Measurements from ENCODE around the gene BMERB1.

Gene BMERB1

DNA sequence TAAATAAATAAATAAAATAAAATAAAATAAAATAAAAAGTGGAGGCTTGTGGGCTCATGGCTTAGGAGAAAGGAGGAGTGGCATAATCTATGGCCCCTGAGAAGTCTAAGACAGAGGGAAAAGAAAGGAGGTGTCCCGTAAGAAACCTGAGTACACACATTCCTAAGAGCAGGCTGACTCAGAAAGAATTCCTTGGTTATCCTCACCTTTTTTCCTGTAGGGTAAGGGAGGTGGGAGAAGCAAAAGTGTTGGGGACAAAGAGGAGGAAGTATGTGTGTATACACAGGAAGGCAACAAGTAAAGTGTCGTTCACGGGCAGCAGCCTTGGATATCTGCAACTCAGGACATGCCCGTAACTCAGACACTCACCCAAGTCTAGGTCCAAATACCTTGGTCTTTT, 179.3 kb downstream of the BMERB1 start:
- DNase-seq (ENCODE audit: low read depth), result no peak

DNA sequence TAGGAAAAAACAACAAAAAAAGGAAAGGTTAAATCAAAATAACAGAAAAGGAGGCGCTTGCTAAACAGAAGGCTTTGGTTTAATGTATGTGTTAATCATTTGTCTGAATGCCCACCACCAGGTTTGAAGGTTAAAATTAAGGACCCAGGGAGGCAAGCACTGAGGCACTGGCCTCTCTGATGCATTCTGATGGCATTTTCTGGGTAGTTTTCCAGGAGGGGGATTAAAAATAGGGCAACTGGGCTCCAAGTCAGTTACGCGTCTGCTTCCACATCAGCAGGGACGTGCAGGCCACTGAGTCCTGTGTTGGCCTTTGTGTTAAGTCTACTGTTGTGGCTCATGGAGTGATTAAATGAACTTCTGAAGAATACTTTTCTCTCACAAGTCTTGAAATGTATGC, 181.6 kb downstream of the BMERB1 start:
- DNase-seq (ENCODE audit: low read depth), result no peak

DNA sequence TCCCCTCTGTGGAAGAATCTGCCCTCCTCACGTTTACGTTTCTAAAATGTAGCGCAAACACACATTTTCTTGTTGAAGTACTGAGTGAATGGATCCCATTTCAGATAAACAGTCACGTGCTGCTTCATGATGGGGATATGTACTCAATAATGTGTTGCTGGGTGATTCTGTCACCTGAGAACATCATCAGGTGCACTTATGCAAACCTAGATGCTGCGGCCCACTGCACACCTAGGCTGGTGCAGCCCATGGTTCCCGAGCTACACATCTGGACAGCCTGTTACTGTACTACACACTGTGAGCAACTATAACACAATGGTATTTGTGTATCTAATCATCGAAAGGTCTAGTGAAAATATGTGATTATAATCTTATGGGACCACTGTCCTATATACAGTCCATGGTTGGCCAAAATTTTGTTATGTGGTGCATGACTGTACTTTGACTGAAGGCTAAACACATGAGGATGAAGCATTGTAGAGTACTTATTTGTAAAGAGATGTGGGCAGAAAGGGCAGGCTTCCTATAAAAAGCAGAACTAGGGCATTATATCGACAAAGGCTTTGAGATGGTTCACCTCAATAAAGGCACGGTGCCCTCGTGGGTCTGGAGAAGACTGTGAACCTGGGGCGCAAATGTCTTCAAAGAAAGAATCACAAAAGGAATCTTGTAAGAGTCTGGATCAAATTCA, 182.2 kb downstream of the BMERB1 start:
- no peak for DNase-seq (ENCODE audit: low read depth)

DNA sequence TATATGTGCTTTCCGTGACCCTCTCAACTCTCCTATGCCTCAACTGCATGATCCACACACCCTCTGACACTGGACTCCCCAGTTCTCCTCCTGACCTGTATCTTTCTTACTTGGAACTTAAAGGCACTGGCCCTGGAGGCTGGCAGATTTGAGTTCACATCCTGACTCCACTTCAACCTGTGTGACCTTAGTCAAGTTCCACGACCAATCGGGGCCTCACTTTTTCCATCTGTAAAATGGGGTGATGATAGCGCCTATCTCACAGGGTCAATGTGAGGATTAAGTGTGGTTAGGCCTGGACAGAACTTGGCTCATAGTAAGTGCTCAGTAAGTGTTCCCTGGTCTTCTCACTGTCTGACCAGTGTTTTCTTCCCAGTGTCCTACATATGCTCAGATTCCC, 183.5 kb downstream of the BMERB1 start:
- DNase-seq (ENCODE audit: low read depth), result no peak

DNA sequence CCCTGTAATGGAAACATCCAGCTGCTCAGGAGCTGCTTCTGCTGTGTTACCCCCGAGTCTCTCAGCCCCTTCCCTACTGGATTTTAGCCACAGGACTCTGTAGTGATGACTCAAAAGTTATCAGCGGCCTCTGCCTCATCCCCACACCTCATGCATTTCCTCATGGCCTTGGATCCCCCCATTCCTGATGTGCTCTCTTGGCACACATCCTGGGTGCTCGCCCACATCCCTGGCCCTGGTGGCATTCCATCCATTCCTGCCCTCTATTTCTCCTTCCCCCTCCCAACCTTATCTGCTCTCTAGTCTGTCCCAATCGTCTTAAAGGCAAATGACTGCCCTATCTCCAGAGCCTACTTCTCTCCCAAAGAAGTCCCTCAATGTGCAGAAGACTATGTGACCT, 184.0 kb downstream of the BMERB1 start:
- no peak for DNase-seq (ENCODE audit: low read depth)

DNA sequence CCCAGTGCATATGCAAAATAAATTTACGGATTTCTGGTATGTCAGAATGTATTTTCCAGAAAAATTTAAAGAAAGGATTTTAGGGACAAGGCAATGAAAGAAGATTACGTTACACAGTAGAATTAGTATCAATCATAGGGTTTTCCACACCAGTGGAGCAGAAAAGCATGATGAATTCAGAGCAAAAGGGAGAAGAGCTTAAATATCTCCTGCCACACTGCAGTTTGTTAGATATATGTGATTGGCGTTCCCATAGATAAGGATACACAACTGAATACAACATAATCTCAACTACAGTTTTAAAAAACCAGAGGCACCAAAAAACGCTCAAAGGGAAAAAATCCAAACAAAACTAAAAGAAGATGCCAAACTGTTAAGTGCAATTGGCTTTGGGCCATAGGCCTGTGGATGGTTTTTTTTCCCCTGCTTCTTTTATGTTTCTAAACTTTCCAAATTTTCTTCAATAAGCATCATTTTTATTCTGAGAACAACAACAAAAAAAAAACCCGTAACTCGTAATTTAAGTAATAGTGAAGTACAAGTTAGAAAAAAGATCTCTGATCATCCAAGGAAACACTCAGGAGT, 186.3 kb downstream of the BMERB1 start:
- no peak for DNase-seq (ENCODE audit: low read depth)

DNA sequence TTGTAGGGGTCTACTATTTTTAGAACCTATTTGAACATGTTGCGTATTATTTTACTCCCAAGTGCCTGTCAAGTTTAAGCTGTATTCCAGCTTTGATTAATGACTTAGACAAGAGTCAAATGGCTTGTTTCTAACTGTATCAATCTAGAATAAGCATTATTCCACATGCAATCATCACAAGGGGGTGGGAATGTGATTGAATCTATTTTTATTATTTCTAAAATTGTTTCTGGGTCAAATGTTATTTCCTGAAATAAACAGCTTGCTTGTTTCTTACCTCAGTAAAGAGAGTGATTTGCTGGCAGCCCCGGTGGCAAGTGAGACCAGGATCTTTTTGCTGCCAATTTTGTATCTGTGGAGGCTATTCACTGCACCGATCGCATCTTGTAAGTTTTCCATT, 187.1 kb downstream of the BMERB1 start:
- DNase-seq (ENCODE audit: low read depth), result no peak

DNA sequence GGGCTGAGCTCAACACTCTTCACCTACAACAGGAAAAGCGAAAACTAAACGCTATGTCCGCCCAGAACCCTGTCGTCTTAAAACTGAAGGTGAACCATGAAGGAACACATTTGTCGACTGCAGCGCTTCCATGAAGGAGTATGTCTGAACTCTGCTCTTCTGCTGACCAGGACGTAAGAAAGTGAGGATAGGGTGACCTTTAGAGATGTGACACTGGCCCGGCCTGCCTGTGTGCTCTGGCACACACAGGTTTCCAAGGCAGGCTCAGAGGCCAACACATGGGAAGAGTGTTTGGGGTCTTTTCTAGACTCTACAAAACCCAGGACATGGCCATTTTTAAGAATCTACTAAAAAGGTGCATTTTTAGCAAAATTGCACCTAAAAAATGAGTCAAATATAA, 187.5 kb downstream of the BMERB1 start:
- DNase-seq (ENCODE audit: low read depth), result no peak

DNA sequence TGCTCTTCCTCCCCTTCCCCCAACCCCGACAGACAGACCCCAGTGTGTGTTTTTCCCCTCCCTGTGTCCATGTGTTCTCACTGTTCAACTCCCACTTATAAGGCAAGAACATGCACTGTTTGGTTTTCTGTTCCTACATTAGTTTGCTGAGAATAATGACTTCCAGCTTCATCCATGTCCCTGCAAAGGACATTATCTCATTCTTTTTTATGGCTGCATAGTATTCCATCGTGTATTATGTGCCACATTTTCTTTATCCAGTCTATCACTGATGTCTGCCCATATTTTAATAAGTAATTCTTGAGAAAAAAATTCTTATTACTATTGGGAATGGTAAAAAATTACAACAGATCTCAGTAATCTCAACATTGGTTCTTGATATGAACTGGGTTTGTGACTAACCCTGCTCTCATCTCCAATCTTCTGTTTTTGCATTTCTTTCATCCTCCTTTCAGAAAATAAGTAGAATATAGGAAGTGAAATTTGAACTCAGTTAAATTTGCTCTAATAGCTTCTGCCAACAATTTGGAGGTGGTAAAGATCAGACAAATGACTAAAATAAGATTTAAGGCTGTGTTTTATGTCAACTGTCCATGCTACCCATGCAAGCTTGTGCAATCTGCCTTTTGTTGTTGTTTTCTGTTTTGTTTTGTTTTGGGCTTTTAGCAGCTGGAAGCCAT, 197.5 kb downstream of the BMERB1 start:
- no peak for DNase-seq (ENCODE audit: low read depth)

DNA sequence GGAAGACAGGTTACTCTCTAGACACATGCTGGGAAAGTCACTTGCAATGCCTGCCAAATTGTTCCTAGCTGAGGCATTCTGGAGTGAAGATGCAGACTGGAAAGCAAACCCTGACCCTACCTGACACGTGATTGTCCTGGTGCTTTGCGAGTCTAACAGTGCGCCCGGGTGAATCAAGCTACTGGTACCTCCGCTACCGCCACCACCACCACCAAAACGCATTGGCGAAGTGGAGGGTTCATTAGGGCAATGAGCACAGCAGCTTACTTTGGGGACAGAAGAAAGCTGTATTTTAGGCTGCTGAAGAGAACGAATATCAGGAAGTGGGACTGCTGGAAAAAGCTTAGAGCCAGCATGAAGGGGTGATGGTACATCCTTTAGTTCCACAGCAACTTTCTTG, 201.5 kb downstream of the BMERB1 start:
- no peak for DNase-seq (ENCODE audit: low read depth)

DNA sequence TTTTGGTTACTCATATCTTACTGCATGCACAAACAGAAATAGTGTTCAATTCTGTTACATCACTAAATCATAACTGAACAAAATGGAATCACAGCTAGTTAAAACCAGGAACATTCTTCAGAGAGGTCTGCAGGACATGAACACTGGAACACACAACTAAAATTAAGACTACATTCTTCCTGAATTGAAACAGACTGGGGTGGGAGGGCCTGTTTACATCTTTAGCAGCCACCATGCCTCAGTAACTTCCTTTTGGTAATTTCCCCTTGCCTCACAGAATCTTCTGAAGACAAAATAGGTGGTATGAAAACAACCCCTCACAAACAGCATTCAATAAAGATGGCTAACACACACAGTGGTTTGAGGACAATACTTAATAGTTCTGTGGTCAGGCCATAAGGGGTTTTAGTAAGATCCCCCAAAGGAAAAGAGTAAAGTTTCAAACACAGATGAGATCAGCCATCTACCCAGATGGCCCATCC, 202.0 kb downstream of the BMERB1 start:
- DNase-seq (ENCODE audit: low read depth), result no peak
